ENCODE data around the gene PHF2.

GRCh38 chr9:93568169-93568568 is 8.2 kb upstream of the PHF2 start:
- TF ChIP-seq POLR2A (IDR thresholded peaks at IDR 0.05) (no peak), CTCF (IDR thresholded peaks at IDR 0.05) (no peak)
